Psoas muscle (tissue), 8 donors: Measurements from ENCODE around the gene GABPB1. TPM values are rescaled to one million over a fixed set of nuclear protein-coding genes. Genes with fewer than 3 reads are reported as not detected.
"Not testable (repeated sequence)": the region's sequence is repeated elsewhere in the genome, so short reads cannot be mapped to it uniquely, and the experiment has no call there.

Experiments
- ATAC-seq, 4 donors: fragments of 200-7000 bp; cut with Tn5 transposase; one replicate each; pipeline ENCODE4 v1.9.1; 2020; ENCODE audit warnings: moderate library complexity in 3 of 4, mild to moderate bottlenecking in 2 of 4
- DNase-seq, 2 donors: peaks; one replicate each; pipeline ENCODE4 v3.0.0-alpha.2; 2020
- H3K27ac ChIP-seq: fragments of 200-600 bp; one replicate; pipeline ENCODE4 v1.8.0; 2022
- H3K27me3 ChIP-seq, 3 donors: fragments of 200-600 bp in 1 of 3; one replicate each; pipeline versions ENCODE4 v1.6.1 to v1.8.0; 2013 to 2022; ENCODE audit warnings: low read length in 2 of 3, mild to moderate bottlenecking in 2 of 3, moderate library complexity in 1 of 3; ENCODE audit not compliant: insufficient read depth in 3 of 3
- H3K36me3 ChIP-seq, 2 donors: fragments of 200-600 bp in 1 of 2; one replicate each; pipeline versions ENCODE4 v1.6.1 to v1.8.0; 2013 to 2022; ENCODE audit warnings: low read depth in 1 of 2, mild to moderate bottlenecking in 1 of 2, moderate library complexity in 1 of 2; ENCODE audit not compliant: insufficient read depth in 1 of 2
- H3K4me1 ChIP-seq: fragments of 200-600 bp; one replicate; pipeline ENCODE4 v1.8.0; 2022
- H3K4me3 ChIP-seq: fragments of 200-600 bp; one replicate; pipeline ENCODE4 v1.8.0; 2022; ENCODE audit warnings: mild to moderate bottlenecking
- H3K9me3 ChIP-seq: fragments of 200-600 bp; one replicate; pipeline ENCODE4 v1.8.0; 2022
- CTCF ChIP-seq: fragments of 200-600 bp; IDR thresholded peaks from one replicate; pipeline ENCODE4 v1.8.0; 2022; ENCODE audit warnings: antibody characterized with exemption
- WGBS, 3 donors: extraction: QIAGEN DNeasy Blood & Tissue Kit; methylation state at CpG; one replicate each; pipeline versions ENCODE4 v1.1.6 to v1.1.7; 2013; 5-methylcytosine and 5-hydroxymethylcytosine counted together
- intact Hi-C, 2 donors: fragments of 100-400 bp; cut with DNase I; formaldehyde crosslinking; loops; one replicate each; pipeline versions ENCODE4 v1.11.0 to v1.14.2; 2022
- long read RNA-seq, 2 donors: library from polyadenylated mRNA; unstranded; transcript quantifications; one replicate each; pipeline ENCODE4 v2.0.0, GENCODE V29; 2021
- polyA plus RNA-seq, 3 donors: library from polyadenylated mRNA; stranded (reverse); fragments of 200-250 nt; gene quantifications; one replicate each; pipeline ENCODE4 v1.2.3, GENCODE V29; 2013
- total RNA-seq, 4 donors: library from RNA; stranded (reverse); fragmentation: NEBNext Ultra II Directional in 2 of 4; extraction: Animal tissue kit (Norgen Biotek cat#: 25700) in 2 of 4; gene quantifications; one replicate each; pipeline versions ENCODE4 v1.2.1 to v1.2.4, GENCODE V29; 2021 to 2023
- donor health status: healthy with polysubstance abuse.
- donor health status: DM: no; HTN: no; CAD: no; lungs with moderate emphysema.
- donor health status: Bipolar disorder and iron deficiency.
- donor health status: healthy.
- donor health status: DM: yes; HTN: yes; CAD: no.
- donor health status: DM: no; HTN: no; CAD: no.
- donor health status: DM: no; HTN: no; CAD: no.
- donor health status: DM: yes; HTN: yes; CAD: no.

Gene GABPB1
- total RNA-seq (10 to 100 TPM in 2 of 4 donors, 1 to 10 TPM in 2; 5.1 to 16.7 (median 9.3) TPM), polyA plus RNA-seq (1 to 10 TPM; 5.0 to 6.6 (median 5.4) TPM)
- long read RNA-seq, donor 1, full-length matches to known transcripts, result 14 of 15 reads
- long read RNA-seq, donor 1, partial matches to known transcripts, result 0 of 15 reads
- long read RNA-seq, donor 1, other reads (novel, unspliced or antisense), result 1 of 15 reads
- long read RNA-seq, donor 2, full-length matches to known transcripts, result 15 of 18 reads
- long read RNA-seq, donor 2, partial matches to known transcripts, result 0 of 18 reads
- long read RNA-seq, donor 2, other reads (novel, unspliced or antisense), result 3 of 18 reads

- H3K27ac ChIP-seq, result peak within 1 kb of the TSS; percentile 100
- H3K9me3 ChIP-seq, result no peaks in the 10 kb centered on the region
- intact Hi-C loops, result loop anchor here (1.0 to 10.0 kb wide), 3 partner anchors 67 to 1480 kb away; partner anchors contain the start of genes USP8 (in 2 of the 2) and EID1 (in 1 of the 2)
- H3K36me3 ChIP-seq, result peaks cover 2 to 21% of the 10 kb centered on the region in 2 donors
- peak; percentile 84 to 90 (median 88) for ATAC-seq
- peak; percentile 90 to 94 for DNase-seq
- WGBS, 3 donors, result 0 to 1% (median 0%) methylated on average over 67 to 70 of the region's 70 CpGs
- H3K4me3 ChIP-seq, result peak within 1 kb of the TSS; percentile 97
- TF ChIP-seq CTCF, result no peak
- peaks cover 39% of the 10 kb centered on the region for H3K4me1 ChIP-seq
- H3K27me3 ChIP-seq, result no peaks in the 10 kb centered on the region
These were observed at the start of gene GABPB1 for GRCh38 chr15:50354838-50355618. Gene GABPB1, minus strand, starts transcription at chr15:50355198. Its CDS starts 45,400 bp downstream, at chr15:50309798.

GRCh38 chr15:50391561-50391960 is 36.6 kb upstream of the GABPB1 start:
- 69 to 76% (median 70%) methylated on average over 4 of the region's 4 CpGs for WGBS, 3 donors
- H3K4me1 ChIP-seq, H3K27ac ChIP-seq, H3K36me3 ChIP-seq, H3K9me3 ChIP-seq, intact Hi-C loops, ATAC-seq, DNase-seq, H3K27me3 ChIP-seq, H3K4me3 ChIP-seq: not testable (repeated sequence)

- H3K4me1 ChIP-seq, result no peaks in the 10 kb centered on the region
- ATAC-seq, result no peak
- H3K27ac ChIP-seq, result no peak overlapping the region
- no peaks in the 10 kb centered on the region for H3K9me3 ChIP-seq
- intact Hi-C loops, result no loop called here
- WGBS, 3 donors, result 42 to 43% (median 43%) methylated on average over 4 of the region's 4 CpGs
- TF ChIP-seq CTCF, result no peak
- no peaks in the 10 kb centered on the region for H3K27me3 ChIP-seq
- no peaks in the 10 kb centered on the region for H3K36me3 ChIP-seq
- no peak for DNase-seq
- H3K4me3 ChIP-seq, result no peak overlapping the region
These were observed 35.7 kb upstream of the GABPB1 start for GRCh38 chr15:50390554-50391264.

- WGBS, 3 donors, result 75 to 86% (median 85%) methylated on average over 5 of the region's 5 CpGs
- H3K4me3 ChIP-seq, H3K27ac ChIP-seq, DNase-seq, H3K27me3 ChIP-seq, ATAC-seq, H3K9me3 ChIP-seq, H3K36me3 ChIP-seq, intact Hi-C loops, H3K4me1 ChIP-seq: not testable (repeated sequence)
These were observed 27.4 kb upstream of the GABPB1 start for GRCh38 chr15:50382408-50382807.

- intact Hi-C loops, result no loop called here
- Histone ChIP-seq H3K9me3 (no peaks in the 10 kb centered on the region), H3K4me1 (no peaks in the 10 kb centered on the region), H3K36me3 (no peaks in the 10 kb centered on the region), H3K27me3 (no peaks in the 10 kb centered on the region), H3K4me3 (no peak overlapping the region), H3K27ac (no peak overlapping the region)
- DNase-seq (no peak), ATAC-seq (no peak)
- WGBS, 3 donors, result 58 to 61% (median 59%) methylated on average over 1 of the region's 1 CpG
- no peak for TF ChIP-seq CTCF
These were observed 26.4 kb upstream of the GABPB1 start for GRCh38 chr15:50381438-50381837.
